ENCODE results near the gene DDHD1.
A peak's percentile ranks its signal among the peaks of the same experiment; 100 is the strongest.
"Not testable (repeated sequence)": the region's sequence is repeated elsewhere in the genome, so short reads cannot be mapped to it uniquely, and the experiment has no call there.

The DDHD1 gene

GRCh38 chr14:53151523-53152183, 1.5 kb downstream of the DDHD1 start:
- DNase-seq, result peak; percentile 42

- no peak for DNase-seq
These were observed 3.3 kb downstream of the DDHD1 start for GRCh38 chr14:53149668-53150316.

GRCh38 chr14:53148671-53149070, 4.5 kb downstream of the DDHD1 start:
- DNase-seq, result no peak

- DNase-seq, result no peak
These were observed 5.2 kb downstream of the DDHD1 start for GRCh38 chr14:53147893-53148292.

GRCh38 chr14:53147208-53147607, 5.9 kb downstream of the DDHD1 start:
- DNase-seq, result no peak

- DNase-seq, result no peak
These were observed 6.4 kb downstream of the DDHD1 start for GRCh38 chr14:53146739-53147138.

GRCh38 chr14:53144244-53144643, 8.9 kb downstream of the DDHD1 start:
- DNase-seq, result no peak

- no peak for DNase-seq
These were observed 12.5 kb downstream of the DDHD1 start for GRCh38 chr14:53140585-53140984.

- no peak for DNase-seq
These were observed 15.4 kb downstream of the DDHD1 start for GRCh38 chr14:53137568-53138203.

GRCh38 chr14:53130491-53130890, 22.6 kb downstream of the DDHD1 start:
- DNase-seq, result not testable (repeated sequence)

GRCh38 chr14:53128303-53129028, 24.7 kb downstream of the DDHD1 start:
- no peak for DNase-seq

- DNase-seq, result no peak
These were observed 25.3 kb downstream of the DDHD1 start for GRCh38 chr14:53127832-53128231.

- no peak for DNase-seq
These were observed 26.0 kb downstream of the DDHD1 start for GRCh38 chr14:53127151-53127550.

- DNase-seq, result no peak
These were observed 26.4 kb downstream of the DDHD1 start for GRCh38 chr14:53126731-53127130.

- DNase-seq, result no peak
These were observed 28.3 kb downstream of the DDHD1 start for GRCh38 chr14:53124786-53125185.

- DNase-seq, result not testable (repeated sequence)
These were observed 31.7 kb downstream of the DDHD1 start for GRCh38 chr14:53121419-53121818.

GRCh38 chr14:53117479-53117878, 35.6 kb downstream of the DDHD1 start:
- peak; percentile 38 for DNase-seq

- no peak for DNase-seq
These were observed 39.1 kb downstream of the DDHD1 start for GRCh38 chr14:53113989-53114388.

- DNase-seq, result no peak
These were observed 43.0 kb downstream of the DDHD1 start for GRCh38 chr14:53110096-53110495.

GRCh38 chr14:53109105-53110041, 43.8 kb downstream of the DDHD1 start:
- no peak for DNase-seq

GRCh38 chr14:53108292-53109104, 44.6 kb downstream of the DDHD1 start:
- no peak for DNase-seq

- no peak for DNase-seq
These were observed 46.4 kb downstream of the DDHD1 start for GRCh38 chr14:53106768-53107167.
